ENCODE measurements around the gene TANC1.

The TANC1 gene

GRCh38 chr2:159232456-159233170 is 264.2 kb downstream of the TANC1 start:
- Histone ChIP-seq H3K4me3 (no peak overlapping the region), H3K4me2 (no peak overlapping the region), H3K27me3 (no peaks in the 10 kb centered on the region), H3K4me1 (peaks cover 9% of the 10 kb centered on the region), H3K36me3 (peaks cover 65% of the 10 kb centered on the region), H3K27ac (no peak overlapping the region), H4K20me1 (no peaks in the 10 kb centered on the region), H3K9me3 (no peaks in the 10 kb centered on the region; the same call in 1 of the 2 replicates), H3K9ac (no peak overlapping the region)
- TF ChIP-seq Cebpa-rat (IDR thresholded peaks at IDR 0.05), result no peak

- TF ChIP-seq Cebpa-rat (IDR thresholded peaks at IDR 0.05), result no peak
- Histone ChIP-seq H4K20me1 (no peaks in the 10 kb centered on the region), H3K4me1 (no peaks in the 10 kb centered on the region), H3K4me3 (no peak overlapping the region), H3K9ac (no peak overlapping the region), H3K4me2 (no peak overlapping the region), H3K36me3 (peaks cover 78% of the 10 kb centered on the region), H3K9me3 (no peaks in the 10 kb centered on the region; the same call in 1 of the 2 replicates), H3K27me3 (no peaks in the 10 kb centered on the region), H3K27ac (no peak overlapping the region)
These were observed 266.4 kb downstream of the TANC1 start for GRCh38 chr2:159234868-159235267.

- peaks cover 76% of the 10 kb centered on the region for H3K36me3 ChIP-seq
- no peaks in the 10 kb centered on the region for H4K20me1 ChIP-seq
- H3K9me3 ChIP-seq, result peaks cover 32% of the 10 kb centered on the region
- H3K4me1 ChIP-seq, result peaks cover 38% of the 10 kb centered on the region
- H3K4me2 ChIP-seq, result peak overlapping the region; percentile 25
- H3K27ac ChIP-seq, result peak overlapping the region; percentile 61; the same call in 1 of the 2 replicates
- TF ChIP-seq Cebpa-rat (IDR thresholded peaks at IDR 0.05), result no peak
- H3K4me3 ChIP-seq, result no peak overlapping the region
- no peaks in the 10 kb centered on the region for H3K27me3 ChIP-seq
- H3K9ac ChIP-seq, result no peak overlapping the region
These were observed 275.1 kb downstream of the TANC1 start for GRCh38 chr2:159243529-159243928.

- TF ChIP-seq Cebpa-rat (IDR thresholded peaks at IDR 0.05), result no peak
- H4K20me1 ChIP-seq, result no peaks in the 10 kb centered on the region
- H3K27ac ChIP-seq, result no peak overlapping the region
- H3K9me3 ChIP-seq, result peaks cover 32% of the 10 kb centered on the region
- peak overlapping the region; percentile 16; the same call in 1 of the 2 replicates for H3K4me3 ChIP-seq
- peaks cover 66% of the 10 kb centered on the region for H3K4me1 ChIP-seq
- peaks cover 48% of the 10 kb centered on the region for H3K36me3 ChIP-seq
- H3K4me2 ChIP-seq, result no peak overlapping the region
- no peaks in the 10 kb centered on the region for H3K27me3 ChIP-seq
- H3K9ac ChIP-seq, result no peak overlapping the region
These were observed 278.0 kb downstream of the TANC1 start for GRCh38 chr2:159246325-159246988.

GRCh38 chr2:159249990-159250715 is 281.7 kb downstream of the TANC1 start:
- peak overlapping the region; percentile 78 for H3K9ac ChIP-seq
- TF ChIP-seq Cebpa-rat (IDR thresholded peaks at IDR 0.05), result 0 out of 2 replicates have a peak, but pooled peaks have one; percentile 20
- H3K4me1 ChIP-seq, result peaks cover 77% of the 10 kb centered on the region
- H3K9me3 ChIP-seq, result peaks cover 29% of the 10 kb centered on the region
- peak overlapping the region; percentile 96 for H3K27ac ChIP-seq
- H3K4me3 ChIP-seq, result peak overlapping the region; percentile 54
- peaks cover 36% of the 10 kb centered on the region for H3K36me3 ChIP-seq
- peak overlapping the region; percentile 88 for H3K4me2 ChIP-seq
- no peaks in the 10 kb centered on the region for H4K20me1 ChIP-seq
- H3K27me3 ChIP-seq, result no peaks in the 10 kb centered on the region

GRCh38 chr2:159251296-159252173 is 283.1 kb downstream of the TANC1 start:
- Histone ChIP-seq H3K27ac (peak overlapping the region; percentile 96), H3K4me2 (peak overlapping the region; percentile 88), H3K9ac (peak overlapping the region; percentile 78), H3K36me3 (peaks cover 33% of the 10 kb centered on the region), H3K4me1 (peaks cover 77% of the 10 kb centered on the region), H4K20me1 (no peaks in the 10 kb centered on the region), H3K4me3 (peak overlapping the region; percentile 54), H3K9me3 (peaks cover 16% of the 10 kb centered on the region), H3K27me3 (no peaks in the 10 kb centered on the region)
- peak; percentile 80; the same call in 1 of the 2 replicates for TF ChIP-seq Cebpa-rat (IDR thresholded peaks at IDR 0.05)

GRCh38 chr2:159252905-159253304 is 284.5 kb downstream of the TANC1 start:
- H3K36me3 ChIP-seq, result peaks cover 36% of the 10 kb centered on the region
- no peak overlapping the region for H3K9ac ChIP-seq
- peaks cover 6% of the 10 kb centered on the region; the same call in 1 of the 2 replicates for H3K9me3 ChIP-seq
- H3K27ac ChIP-seq, result peak overlapping the region; percentile 96
- H3K4me1 ChIP-seq, result peaks cover 71% of the 10 kb centered on the region
- H4K20me1 ChIP-seq, result no peaks in the 10 kb centered on the region
- H3K27me3 ChIP-seq, result no peaks in the 10 kb centered on the region
- H3K4me3 ChIP-seq, result no peak overlapping the region
- peak overlapping the region; percentile 88; the same call in 1 of the 2 replicates for H3K4me2 ChIP-seq
- TF ChIP-seq Cebpa-rat (IDR thresholded peaks at IDR 0.05), result peak; percentile 46; the same call in 1 of the 2 replicates

GRCh38 chr2:159256159-159256558 is 287.7 kb downstream of the TANC1 start:
- Histone ChIP-seq H3K4me3 (no peak overlapping the region), H3K9me3 (peaks cover 6% of the 10 kb centered on the region; the same call in 1 of the 2 replicates), H3K27me3 (no peaks in the 10 kb centered on the region), H4K20me1 (no peaks in the 10 kb centered on the region), H3K36me3 (peaks cover 61% of the 10 kb centered on the region), H3K4me1 (peaks cover 39% of the 10 kb centered on the region), H3K4me2 (no peak overlapping the region), H3K27ac (peak overlapping the region; percentile 0; the same call in 1 of the 2 replicates), H3K9ac (no peak overlapping the region)
- no peak for TF ChIP-seq Cebpa-rat (IDR thresholded peaks at IDR 0.05)

- H3K4me3 ChIP-seq, result no peak overlapping the region
- no peaks in the 10 kb centered on the region for H3K4me1 ChIP-seq
- H3K9me3 ChIP-seq, result peaks cover 8% of the 10 kb centered on the region
- no peaks in the 10 kb centered on the region for H3K27me3 ChIP-seq
- TF ChIP-seq Cebpa-rat (IDR thresholded peaks at IDR 0.05), result no peak
- H3K4me2 ChIP-seq, result no peak overlapping the region
- no peak overlapping the region for H3K27ac ChIP-seq
- H4K20me1 ChIP-seq, result no peaks in the 10 kb centered on the region
- peaks cover 86% of the 10 kb centered on the region for H3K36me3 ChIP-seq
- no peak overlapping the region for H3K9ac ChIP-seq
These were observed 293.8 kb downstream of the TANC1 start for GRCh38 chr2:159262226-159262625.

Data from BLaER1 (cell line).